HUES6 (cell line): Measurements from ENCODE around the gene SPECC1.
"Not testable (repeated sequence)": the region's sequence is repeated elsewhere in the genome, so short reads cannot be mapped to it uniquely, and the experiment has no call there.

Experiments used
- H3K27ac ChIP-seq: 2 replicates; pipeline ENCODE4 v1.7.0; 2013; ENCODE audit warnings: low read depth, mild to moderate bottlenecking, low read length, inconsistent platforms
- H3K27me3 ChIP-seq: 2 replicates; pipeline ENCODE4 v1.6.1; 2013; ENCODE audit warnings: low read length; ENCODE audit not compliant: control insufficient read depth, insufficient read depth
- H3K36me3 ChIP-seq: 2 replicates; pipeline ENCODE4 v1.6.1; 2013; ENCODE audit warnings: low read length; ENCODE audit not compliant: control insufficient read depth, insufficient read depth
- H3K4me1 ChIP-seq: 2 replicates; pipeline ENCODE4 v1.6.1; 2013; ENCODE audit warnings: low read length; ENCODE audit not compliant: control insufficient read depth, insufficient read depth
- H3K4me3 ChIP-seq: 2 replicates; pipeline ENCODE4 v1.5.1; 2013; ENCODE audit warnings: low read depth, low read length
- H3K9ac ChIP-seq: one replicate; pipeline ENCODE4 v1.6.1; 2013; ENCODE audit warnings: mild to moderate bottlenecking, low read length
- H3K9me3 ChIP-seq: 2 replicates; pipeline ENCODE4 v1.6.1; 2013; ENCODE audit warnings: low read depth, low read length; ENCODE audit not compliant: control insufficient read depth, insufficient read depth

The SPECC1 gene

GRCh38 chr17:20009302-20010098 is at the start of gene SPECC1:
SPECC1 (plus strand) TSS chr17:20009359; CDS start chr17:20096652, 87,293 bp downstream.
- Histone ChIP-seq H3K4me3 (peak within 1 kb of the TSS; percentile 93), H3K4me1 (0 out of 2 replicates have a peak, but pooled peaks cover 3% of the 10 kb centered on the region), H3K9me3 (0 out of 2 replicates have a peak, but pooled peaks cover 4% of the 10 kb centered on the region), H3K27ac (no peak within 1 kb of the TSS), H3K36me3 (no peaks in the 10 kb centered on the region), H3K27me3 (peaks cover 43% of the 10 kb centered on the region), H3K9ac (peak within 1 kb of the TSS; percentile 54)

GRCh38 chr17:19962954-19963353 is 46.2 kb upstream of the SPECC1 start:
- not testable (repeated sequence) for H3K4me1 ChIP-seq, H3K9me3 ChIP-seq, H3K4me3 ChIP-seq, H3K27me3 ChIP-seq, H3K9ac ChIP-seq, H3K27ac ChIP-seq
- peaks cover 67% of the 10 kb centered on the region for H3K36me3 ChIP-seq

- no peaks in the 10 kb centered on the region for H3K9me3 ChIP-seq
- no peak overlapping the region for H3K4me3 ChIP-seq
- H3K4me1 ChIP-seq, result no peaks in the 10 kb centered on the region
- H3K9ac ChIP-seq, result no peak overlapping the region
- no peaks in the 10 kb centered on the region for H3K27me3 ChIP-seq
- peaks cover 39% of the 10 kb centered on the region for H3K36me3 ChIP-seq
- H3K27ac ChIP-seq, result no peak overlapping the region
These were observed 36.0 kb upstream of the SPECC1 start for GRCh38 chr17:19973156-19973555.

- H3K36me3 ChIP-seq, result peaks cover 17% of the 10 kb centered on the region
These were observed 33.6 kb upstream of the SPECC1 start for GRCh38 chr17:19975601-19976000.

GRCh38 chr17:19977293-19978208 is 31.6 kb upstream of the SPECC1 start, which contains the start of gene AKAP10:
AKAP10 (minus strand) TSS chr17:19977828; CDS start chr17:19977679, 149 bp downstream.
- Histone ChIP-seq H3K9me3 (peaks cover 12% of the 10 kb centered on the region; the same call in 1 of the 2 replicates), H3K4me1 (peaks cover 2% of the 10 kb centered on the region), H3K36me3 (peaks cover 3% of the 10 kb centered on the region; the same call in 1 of the 2 replicates), H3K27ac (peak within 1 kb of the TSS; percentile 91), H3K27me3 (no peaks in the 10 kb centered on the region), H3K4me3 (peak within 1 kb of the TSS; percentile 98), H3K9ac (peak within 1 kb of the TSS; percentile 98)

More at GRCh38 chr17:19975601-19976000, 33.6 kb upstream of the SPECC1 start:
- Histone ChIP-seq H3K4me1 (peaks cover 2% of the 10 kb centered on the region), H3K9ac (no peak overlapping the region), H3K27me3 (no peaks in the 10 kb centered on the region), H3K27ac (no peak overlapping the region), H3K9me3 (peaks cover 12% of the 10 kb centered on the region; the same call in 1 of the 2 replicates), H3K4me3 (no peak overlapping the region)

- no peaks in the 10 kb centered on the region; the same call in 1 of the 2 replicates for H3K36me3 ChIP-seq
- H3K9ac ChIP-seq, result peak overlapping the region; percentile 98
- peaks cover 2% of the 10 kb centered on the region for H3K4me1 ChIP-seq
- H3K27me3 ChIP-seq, result no peaks in the 10 kb centered on the region
- peaks cover 12% of the 10 kb centered on the region; the same call in 1 of the 2 replicates for H3K9me3 ChIP-seq
- H3K27ac ChIP-seq, result peak overlapping the region; percentile 91
- H3K4me3 ChIP-seq, result peak overlapping the region; percentile 98
These were observed 30.9 kb upstream of the SPECC1 start for GRCh38 chr17:19978209-19978802.

- H3K9me3 ChIP-seq, result peaks cover 12% of the 10 kb centered on the region; the same call in 1 of the 2 replicates
- peak overlapping the region; percentile 98; the same call in 1 of the 2 replicates for H3K4me3 ChIP-seq
- H3K4me1 ChIP-seq, result peaks cover 2% of the 10 kb centered on the region
- no peak overlapping the region for H3K27ac ChIP-seq
- no peaks in the 10 kb centered on the region; the same call in 1 of the 2 replicates for H3K36me3 ChIP-seq
- H3K9ac ChIP-seq, result no peak overlapping the region
- no peaks in the 10 kb centered on the region for H3K27me3 ChIP-seq
These were observed 30.4 kb upstream of the SPECC1 start for GRCh38 chr17:19978805-19979211.

- no peak overlapping the region for H3K27ac ChIP-seq
These were observed 29.0 kb upstream of the SPECC1 start for GRCh38 chr17:19979917-19980770.

GRCh38 chr17:19986941-19987861 is 22.0 kb upstream of the SPECC1 start:
- Histone ChIP-seq H3K27me3 (no peaks in the 10 kb centered on the region), H3K9ac (peak overlapping the region; percentile 6), H3K4me1 (peaks cover 12% of the 10 kb centered on the region), H3K4me3 (no peak overlapping the region), H3K36me3 (no peaks in the 10 kb centered on the region), H3K9me3 (no peaks in the 10 kb centered on the region), H3K27ac (no peak overlapping the region)

More at GRCh38 chr17:19979917-19980770, 29.0 kb upstream of the SPECC1 start:
- peak overlapping the region; percentile 4 for H3K9ac ChIP-seq
- no peaks in the 10 kb centered on the region; the same call in 1 of the 2 replicates for H3K36me3 ChIP-seq
- H3K9me3 ChIP-seq, result peaks cover 12% of the 10 kb centered on the region; the same call in 1 of the 2 replicates
- no peak overlapping the region for H3K4me3 ChIP-seq
- no peaks in the 10 kb centered on the region for H3K27me3 ChIP-seq
- H3K4me1 ChIP-seq, result peaks cover 2% of the 10 kb centered on the region
